OCI-M2 (cell line): ENCODE results near the gene PXMP4.

Experiments used
- DNase-seq: peaks from one replicate; lab custom pipeline; 2025; ENCODE audit not compliant: unreplicated experiment; lab: John Stamatoyannopoulos, UW

The PXMP4 gene

GRCh38 chr20:33670715-33671499 lies 49.2 kb downstream of the PXMP4 start:
- no peak for DNase-seq

DNA sequence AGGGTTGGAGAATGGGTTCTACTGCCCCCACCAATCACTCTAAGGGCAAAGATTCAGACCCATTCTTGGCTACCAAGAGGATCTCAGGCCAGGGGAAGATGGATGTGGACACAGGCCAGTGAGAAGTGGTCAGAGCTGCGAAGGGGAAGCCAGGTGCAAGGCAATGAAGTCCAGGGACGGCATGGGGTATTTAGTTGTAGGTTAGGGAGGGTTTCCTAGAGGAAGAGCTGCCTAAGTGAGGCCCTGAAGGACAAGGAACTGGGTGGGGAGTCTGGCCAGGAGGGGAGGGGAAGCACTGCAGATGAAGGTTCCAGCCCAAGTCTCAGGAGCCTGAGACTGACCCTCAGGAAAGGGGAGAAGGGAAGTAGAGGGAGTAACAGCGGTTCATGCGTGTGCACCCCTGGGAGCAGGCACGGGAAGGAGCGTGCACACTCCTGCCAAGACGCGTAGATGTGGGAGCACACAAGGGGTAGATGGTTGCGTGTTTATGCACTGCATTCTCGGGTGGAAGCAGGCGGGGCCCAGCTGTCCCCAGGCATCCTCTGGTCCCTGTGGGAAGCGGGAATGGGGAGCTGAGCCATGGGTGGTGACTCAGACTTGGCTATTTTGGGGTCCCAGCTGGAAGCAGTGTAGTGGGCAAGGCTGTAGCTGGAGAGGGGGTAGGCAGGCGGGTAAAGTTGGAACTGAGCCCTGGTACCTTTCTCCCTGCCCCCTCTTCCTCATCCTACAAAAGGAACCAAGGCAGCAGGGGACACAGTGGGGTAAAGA lies 50.1 kb downstream of the PXMP4 start:
- no peak for DNase-seq

- DNase-seq, result no peak
Observed at GRCh38 chr20:33669224-33669623, 50.9 kb downstream of the PXMP4 start.

- DNase-seq, result no peak
Observed at GRCh38 chr20:33668466-33669155, 51.5 kb downstream of the PXMP4 start.

DNA sequence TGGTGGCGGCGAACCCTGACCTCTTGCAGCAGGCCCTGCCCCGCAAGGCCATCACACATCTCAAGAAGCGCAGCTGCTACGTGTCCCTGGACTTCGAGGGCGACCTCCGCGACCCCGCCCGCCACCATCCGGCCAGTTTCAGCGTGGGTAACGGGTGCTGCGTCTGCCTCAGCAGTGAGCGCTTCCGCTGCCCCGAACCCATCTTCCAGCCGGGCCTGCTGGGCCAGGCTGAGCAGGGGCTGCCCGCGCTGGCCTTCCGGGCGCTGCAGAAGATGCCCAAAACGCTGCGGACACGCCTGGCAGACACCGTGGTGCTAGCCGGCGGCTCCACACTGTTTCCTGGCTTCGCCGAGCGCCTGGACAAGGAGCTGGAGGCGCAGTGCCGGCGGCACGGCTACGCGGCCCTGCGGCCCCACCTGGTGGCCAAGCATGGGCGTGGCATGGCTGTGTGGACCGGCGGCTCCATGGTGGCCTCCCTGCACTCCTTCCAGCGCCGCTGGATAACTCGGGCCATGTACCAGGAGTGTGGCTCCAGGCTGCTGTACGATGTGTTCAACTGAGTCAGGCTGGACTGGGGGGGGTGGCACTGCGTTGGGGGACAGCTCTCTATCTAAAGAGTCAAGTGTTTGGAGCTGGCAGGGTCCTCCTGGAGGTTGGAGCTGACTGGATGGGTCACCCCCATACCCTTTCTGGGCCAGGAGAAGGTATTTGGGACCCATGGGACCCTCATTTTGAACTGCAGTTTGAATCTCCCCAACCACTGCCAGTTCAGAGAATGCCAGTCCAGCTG lies 52.2 kb downstream of the PXMP4 start:
- peak; percentile 52 for DNase-seq

GRCh38 chr20:33667245-33667675 lies 52.9 kb downstream of the PXMP4 start:
- DNase-seq, result no peak

- DNase-seq, result peak; percentile 98
Observed at GRCh38 chr20:33666293-33667244, 53.5 kb downstream of the PXMP4 start, which contains the start of gene ACTL10. Gene ACTL10 (plus strand): TSS chr20:33666943. CDS start chr20:33667498, 555 bp downstream.

- DNase-seq, result no peak
Observed at GRCh38 chr20:33664762-33665144, 55.4 kb downstream of the PXMP4 start.

- DNase-seq, result no peak
Observed at GRCh38 chr20:33664085-33664761, 55.9 kb downstream of the PXMP4 start.

DNA sequence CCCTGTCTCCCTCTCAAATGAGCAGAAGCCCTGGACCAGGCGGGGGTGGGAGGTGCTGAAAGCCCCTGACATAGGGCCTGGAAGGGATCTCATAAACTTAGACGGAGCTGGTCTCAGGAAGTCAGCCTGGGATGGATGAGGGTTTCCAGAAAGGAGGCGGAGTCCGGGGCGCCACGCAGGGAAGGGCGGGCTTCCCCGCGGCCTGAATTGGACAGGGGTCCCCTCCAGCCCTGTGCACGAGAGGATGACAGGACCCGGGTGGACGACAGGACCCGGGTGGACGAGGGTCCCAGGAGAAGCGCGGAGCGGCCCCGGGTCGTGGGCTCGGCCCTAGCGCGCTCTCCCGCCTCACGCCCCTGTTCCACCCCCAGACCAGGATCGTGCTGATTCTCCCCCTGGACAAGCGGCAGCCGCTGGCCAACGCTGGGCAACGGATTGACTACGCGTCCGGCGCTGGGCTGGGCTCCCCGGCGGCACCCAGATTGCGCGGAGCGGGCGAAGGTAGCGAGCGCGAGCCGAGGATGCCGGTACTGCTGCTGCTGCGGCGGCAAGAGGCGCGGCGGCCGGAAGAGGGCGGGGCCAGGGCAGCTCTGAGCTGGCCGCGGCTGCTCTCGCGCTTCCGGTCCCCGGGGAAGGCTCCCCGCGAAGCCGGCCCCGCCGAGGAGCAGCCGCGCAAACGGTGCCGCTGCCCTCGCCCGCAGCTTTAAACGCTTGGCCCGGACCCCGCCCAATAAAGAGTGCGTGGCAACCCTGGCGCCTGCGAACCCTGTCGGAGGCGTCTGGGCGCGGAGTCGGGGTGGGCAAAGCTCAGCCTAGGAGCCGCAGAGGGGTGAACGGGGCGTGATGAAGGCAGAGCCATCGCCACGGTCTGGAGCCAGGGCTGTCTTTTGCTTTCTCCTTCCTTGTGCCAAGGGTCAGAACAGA lies 56.7 kb downstream of the PXMP4 start:
- DNase-seq, result no peak

- no peak for DNase-seq
Observed at GRCh38 chr20:33662172-33662571, 57.9 kb downstream of the PXMP4 start, which contains the start of gene C20orf144. Gene C20orf144 (plus strand): TSS chr20:33662327. CDS start chr20:33662346, 19 bp downstream.

GRCh38 chr20:33660685-33661058 lies 59.4 kb downstream of the PXMP4 start:
- DNase-seq, result no peak

GRCh38 chr20:33660035-33660684 lies 60.0 kb downstream of the PXMP4 start:
- DNase-seq, result no peak

- no peak for DNase-seq
Observed at GRCh38 chr20:33659341-33660034, 60.6 kb downstream of the PXMP4 start.

- DNase-seq, result no peak
Observed at GRCh38 chr20:33658929-33659328, 61.2 kb downstream of the PXMP4 start.

DNA sequence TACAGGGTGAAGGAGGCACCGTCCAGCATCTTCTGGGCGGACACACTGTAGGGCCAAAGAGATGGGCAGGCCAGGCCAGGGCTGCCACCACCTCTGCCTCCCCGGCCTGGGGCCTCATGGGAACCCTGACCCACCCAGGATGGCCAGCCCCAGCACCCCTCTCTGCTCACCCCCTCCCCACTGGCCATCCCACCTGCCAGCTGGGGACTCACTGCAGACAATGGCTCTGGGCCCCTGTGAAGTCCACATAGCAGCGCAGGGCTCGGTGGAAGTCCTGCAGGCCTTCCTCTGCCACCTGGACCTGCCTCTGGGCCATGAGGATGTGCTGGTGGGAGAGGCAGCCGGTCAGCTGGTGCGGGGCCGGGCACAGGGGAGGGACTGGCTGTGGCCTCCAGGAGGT lies 61.6 kb downstream of the PXMP4 start:
- DNase-seq, result no peak

GRCh38 chr20:33657704-33658095 lies 62.4 kb downstream of the PXMP4 start:
- no peak for DNase-seq
